ENCODE results near the gene PLEKHG2.

PLEKHG2 gene

GRCh38 chr19:39435499-39436349 is 23.3 kb downstream of the PLEKHG2 start, which contains the start of gene RPS16:
TSS of gene RPS16 (minus strand) at chr19:39435949. CDS start at chr19:39435895, 54 bp downstream.
- Histone ChIP-seq H3K9ac (ENCODE audit: low read length) (peak within 1 kb of the TSS; percentile 99), H3K79me2 (ENCODE audit: control insufficient read depth, insufficient read depth, low read length) (peaks cover 25% of the 10 kb centered on the region), H2AK5ac (ENCODE audit: low read length) (peak within 1 kb of the TSS; percentile 98), H3K18ac (ENCODE audit: low read length) (peak within 1 kb of the TSS; percentile 78), H3K56ac (ENCODE audit: low read length) (peak within 1 kb of the TSS; percentile 100), H2BK15ac (replicated peaks; ENCODE audit: low read depth) (no peak within 1 kb of the TSS), H3K79me1 (ENCODE audit: low read length) (peaks cover 16% of the 10 kb centered on the region), H2BK120ac (ENCODE audit: low read depth, low read length) (peak within 1 kb of the TSS; percentile 7), H3K27me3 (ENCODE audit: insufficient read depth, low read length, poor library complexity) (no peaks in the 10 kb centered on the region), H3K4me3 (ENCODE audit: low read length) (peak within 1 kb of the TSS; percentile 97), H3K4me1 (ENCODE audit: control insufficient read depth, low read depth, low read length) (peaks cover 11% of the 10 kb centered on the region), H3K4ac (ENCODE audit: low read depth, low read length) (peak within 1 kb of the TSS; percentile 91), H3K4me2 (ENCODE audit: low read length) (peak within 1 kb of the TSS; percentile 88), H2BK5ac (ENCODE audit: low read length) (peak within 1 kb of the TSS; percentile 92), H4K5ac (ENCODE audit: low read length) (peak within 1 kb of the TSS; percentile 79), H3K23ac (ENCODE audit: low read length) (peak within 1 kb of the TSS; percentile 85), H3K36me3 (ENCODE audit: control insufficient read depth, insufficient read depth, low read length) (peaks cover 21% of the 10 kb centered on the region), H3K27ac (ENCODE audit: low read depth, low read length) (peak within 1 kb of the TSS; percentile 88), H4K8ac (ENCODE audit: low read depth, low read length) (no peak within 1 kb of the TSS)
- no CpG with 5 or more reads among the region's 61 CpGs for WGBS (ENCODE audit: extremely low coverage, insufficient coverage, low lambda C conversion rate)
- peak; percentile 98 for DNase-seq

GRCh38 chr19:39436350-39436716 is 23.9 kb downstream of the PLEKHG2 start:
- H4K5ac ChIP-seq (ENCODE audit: low read length), result peak overlapping the region; percentile 79
- peak overlapping the region; percentile 28 for H2AK5ac ChIP-seq (ENCODE audit: low read length)
- WGBS (ENCODE audit: extremely low coverage, insufficient coverage, low lambda C conversion rate), result no CpG with 5 or more reads among the region's 2 CpGs
- H3K4me3 ChIP-seq (ENCODE audit: low read length), result peak overlapping the region; percentile 66
- peak overlapping the region; percentile 77 for H3K9ac ChIP-seq (ENCODE audit: low read length)
- H4K8ac ChIP-seq (ENCODE audit: low read depth, low read length), result no peak overlapping the region
- H3K36me3 ChIP-seq (ENCODE audit: control insufficient read depth, insufficient read depth, low read length), result peaks cover 21% of the 10 kb centered on the region
- H3K56ac ChIP-seq (ENCODE audit: low read length), result peak overlapping the region; percentile 91
- H3K18ac ChIP-seq (ENCODE audit: low read length), result peak overlapping the region; percentile 78
- H3K4me1 ChIP-seq (ENCODE audit: control insufficient read depth, low read depth, low read length), result peaks cover 9% of the 10 kb centered on the region
- peak overlapping the region; percentile 88 for H3K4me2 ChIP-seq (ENCODE audit: low read length)
- H3K79me2 ChIP-seq (ENCODE audit: control insufficient read depth, insufficient read depth, low read length), result peaks cover 25% of the 10 kb centered on the region
- H3K27ac ChIP-seq (ENCODE audit: low read depth, low read length), result peak overlapping the region; percentile 88
- H2BK15ac ChIP-seq (replicated peaks; ENCODE audit: low read depth), result no peak overlapping the region
- no peaks in the 10 kb centered on the region for H3K27me3 ChIP-seq (ENCODE audit: insufficient read depth, low read length, poor library complexity)
- no peak overlapping the region for H2BK5ac ChIP-seq (ENCODE audit: low read length)
- H2BK120ac ChIP-seq (ENCODE audit: low read depth, low read length), result peak overlapping the region; percentile 7
- peak overlapping the region; percentile 91 for H3K4ac ChIP-seq (ENCODE audit: low read depth, low read length)
- no peak for DNase-seq
- peaks cover 16% of the 10 kb centered on the region for H3K79me1 ChIP-seq (ENCODE audit: low read length)
- H3K23ac ChIP-seq (ENCODE audit: low read length), result no peak overlapping the region

GRCh38 chr19:39438270-39438934 is 25.9 kb downstream of the PLEKHG2 start:
- Histone ChIP-seq H4K8ac (ENCODE audit: low read depth, low read length) (no peak overlapping the region), H3K79me2 (ENCODE audit: control insufficient read depth, insufficient read depth, low read length) (peaks cover 23% of the 10 kb centered on the region)
- peak; percentile 71 for DNase-seq

GRCh38 chr19:39444598-39445195 is 32.2 kb downstream of the PLEKHG2 start:
- no peak overlapping the region for H4K8ac ChIP-seq (ENCODE audit: low read depth, low read length)
- peak overlapping the region; percentile 40 for H3K18ac ChIP-seq (ENCODE audit: low read length)
- H2BK5ac ChIP-seq (ENCODE audit: low read length), result peak overlapping the region; percentile 39
- H3K79me1 ChIP-seq (ENCODE audit: low read length), result peaks cover 15% of the 10 kb centered on the region
- peak overlapping the region; percentile 95 for H3K56ac ChIP-seq (ENCODE audit: low read length)
- no CpG with 5 or more reads among the region's 17 CpGs for WGBS (ENCODE audit: extremely low coverage, insufficient coverage, low lambda C conversion rate)
- peak; percentile 38 for DNase-seq
- peaks cover 44% of the 10 kb centered on the region for H3K79me2 ChIP-seq (ENCODE audit: control insufficient read depth, insufficient read depth, low read length)
- H3K27ac ChIP-seq (ENCODE audit: low read depth, low read length), result peak overlapping the region; percentile 54
- H2AK5ac ChIP-seq (ENCODE audit: low read length), result no peak overlapping the region
- peak overlapping the region; percentile 98 for H3K4me3 ChIP-seq (ENCODE audit: low read length)
- H2BK15ac ChIP-seq (replicated peaks; ENCODE audit: low read depth), result no peak overlapping the region
- H3K9ac ChIP-seq (ENCODE audit: low read length), result peak overlapping the region; percentile 99
- peak overlapping the region; percentile 87 for H3K4me2 ChIP-seq (ENCODE audit: low read length)
- no peak overlapping the region for H3K23ac ChIP-seq (ENCODE audit: low read length)
- H3K4ac ChIP-seq (ENCODE audit: low read depth, low read length), result peak overlapping the region; percentile 66
- no peaks in the 10 kb centered on the region for H3K27me3 ChIP-seq (ENCODE audit: insufficient read depth, low read length, poor library complexity)
- H3K36me3 ChIP-seq (ENCODE audit: control insufficient read depth, insufficient read depth, low read length), result no peaks in the 10 kb centered on the region
- H4K5ac ChIP-seq (ENCODE audit: low read length), result peak overlapping the region; percentile 33
- no peak overlapping the region for H2BK120ac ChIP-seq (ENCODE audit: low read depth, low read length)
- H3K4me1 ChIP-seq (ENCODE audit: control insufficient read depth, low read depth, low read length), result peaks cover 2% of the 10 kb centered on the region

More at GRCh38 chr19:39438270-39438934, 25.9 kb downstream of the PLEKHG2 start:
- Histone ChIP-seq H3K79me1 (ENCODE audit: low read length) (peaks cover 11% of the 10 kb centered on the region), H3K18ac (ENCODE audit: low read length) (no peak overlapping the region), H2BK5ac (ENCODE audit: low read length) (no peak overlapping the region), H2BK120ac (ENCODE audit: low read depth, low read length) (no peak overlapping the region), H4K5ac (ENCODE audit: low read length) (no peak overlapping the region), H3K9ac (ENCODE audit: low read length) (no peak overlapping the region), H2AK5ac (ENCODE audit: low read length) (no peak overlapping the region), H3K4ac (ENCODE audit: low read depth, low read length) (no peak overlapping the region), H3K27ac (ENCODE audit: low read depth, low read length) (no peak overlapping the region), H3K36me3 (ENCODE audit: control insufficient read depth, insufficient read depth, low read length) (peaks cover 11% of the 10 kb centered on the region), H2BK15ac (replicated peaks; ENCODE audit: low read depth) (no peak overlapping the region), H3K4me2 (ENCODE audit: low read length) (no peak overlapping the region), H3K27me3 (ENCODE audit: insufficient read depth, low read length, poor library complexity) (no peaks in the 10 kb centered on the region), H3K56ac (ENCODE audit: low read length) (no peak overlapping the region), H3K23ac (ENCODE audit: low read length) (no peak overlapping the region), H3K4me3 (ENCODE audit: low read length) (no peak overlapping the region), H3K4me1 (ENCODE audit: control insufficient read depth, low read depth, low read length) (peaks cover 9% of the 10 kb centered on the region)
- no CpG with 5 or more reads among the region's 9 CpGs for WGBS (ENCODE audit: extremely low coverage, insufficient coverage, low lambda C conversion rate)

GRCh38 chr19:39445196-39446111 is 33.0 kb downstream of the PLEKHG2 start, which contains the start of gene SUPT5H:
TSS of gene SUPT5H (plus strand) at chr19:39445582. CDS start at chr19:39445891, 309 bp downstream.
- Histone ChIP-seq H3K79me1 (ENCODE audit: low read length) (peaks cover 17% of the 10 kb centered on the region), H3K27me3 (ENCODE audit: insufficient read depth, low read length, poor library complexity) (no peaks in the 10 kb centered on the region), H3K9ac (ENCODE audit: low read length) (peak within 1 kb of the TSS; percentile 99), H4K5ac (ENCODE audit: low read length) (peak within 1 kb of the TSS; percentile 33), H3K36me3 (ENCODE audit: control insufficient read depth, insufficient read depth, low read length) (no peaks in the 10 kb centered on the region), H3K4ac (ENCODE audit: low read depth, low read length) (peak within 1 kb of the TSS; percentile 90), H2BK5ac (ENCODE audit: low read length) (peak within 1 kb of the TSS; percentile 56), H3K18ac (ENCODE audit: low read length) (peak within 1 kb of the TSS; percentile 40), H3K79me2 (ENCODE audit: control insufficient read depth, insufficient read depth, low read length) (peaks cover 51% of the 10 kb centered on the region), H2BK15ac (replicated peaks; ENCODE audit: low read depth) (no peak within 1 kb of the TSS), H3K23ac (ENCODE audit: low read length) (peak within 1 kb of the TSS; percentile 94), H3K4me3 (ENCODE audit: low read length) (peak within 1 kb of the TSS; percentile 98), H2AK5ac (ENCODE audit: low read length) (peak within 1 kb of the TSS; percentile 72), H3K4me2 (ENCODE audit: low read length) (peak within 1 kb of the TSS; percentile 87), H2BK120ac (ENCODE audit: low read depth, low read length) (no peak within 1 kb of the TSS), H3K56ac (ENCODE audit: low read length) (peak within 1 kb of the TSS; percentile 99), H4K8ac (ENCODE audit: low read depth, low read length) (no peak within 1 kb of the TSS), H3K27ac (ENCODE audit: low read depth, low read length) (peak within 1 kb of the TSS; percentile 54), H3K4me1 (ENCODE audit: control insufficient read depth, low read depth, low read length) (peaks cover 2% of the 10 kb centered on the region)
- WGBS (ENCODE audit: extremely low coverage, insufficient coverage, low lambda C conversion rate), result no CpG with 5 or more reads among the region's 68 CpGs
- peak; percentile 99 for DNase-seq
